GM04504 (cell line): ENCODE measurements around the gene DNAJB6.
"Not testable (repeated sequence)": the region's sequence is repeated elsewhere in the genome, so short reads cannot be mapped to it uniquely, and the experiment has no call there.

Experiments
- DNase-seq: peaks from one replicate; pipeline ENCODE4 v3.0.0-alpha.2; 2012; ENCODE audit warnings: low read depth

Gene DNAJB6

DNA sequence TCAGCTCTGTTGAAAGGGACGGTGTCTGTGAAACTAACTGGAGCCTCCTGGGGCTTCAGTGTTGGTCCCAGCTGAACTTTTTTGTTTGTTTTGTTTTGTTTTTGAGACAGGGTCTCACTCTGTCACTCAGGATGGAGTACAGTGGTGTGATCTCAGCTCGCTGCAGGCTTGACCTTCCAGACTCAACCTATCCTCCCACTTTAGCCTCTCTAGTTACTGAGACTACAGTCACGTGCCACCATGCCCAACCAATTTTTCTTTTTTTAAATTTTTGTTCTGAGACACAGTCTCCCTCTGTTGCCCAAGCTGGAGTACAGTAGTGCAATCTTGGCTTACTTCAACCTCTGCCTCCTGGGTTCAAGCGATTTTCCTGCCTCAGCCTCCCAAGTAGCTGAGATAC lies 13.4 kb upstream of the DNAJB6 start:
- no peak for DNase-seq

DNA sequence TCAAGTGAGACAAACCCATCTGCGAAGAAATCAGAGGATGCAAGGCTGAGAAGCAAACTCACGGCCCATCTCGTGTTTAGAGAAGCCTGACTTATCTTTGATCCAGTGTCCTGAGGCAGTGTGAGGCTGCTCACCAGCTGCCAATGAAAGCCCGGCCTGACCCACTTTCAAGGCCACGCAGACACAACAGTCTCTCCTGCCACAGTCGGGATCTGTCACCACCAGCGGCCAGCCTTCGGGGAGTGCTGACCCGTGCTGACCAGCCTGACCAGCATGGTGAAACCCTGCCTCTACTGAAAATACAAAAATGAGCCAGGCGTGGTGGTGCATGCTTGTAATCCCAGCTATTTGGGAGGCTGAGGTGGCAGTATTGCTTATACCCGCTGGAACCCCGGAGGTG lies 7.4 kb upstream of the DNAJB6 start:
- DNase-seq, result no peak

DNA sequence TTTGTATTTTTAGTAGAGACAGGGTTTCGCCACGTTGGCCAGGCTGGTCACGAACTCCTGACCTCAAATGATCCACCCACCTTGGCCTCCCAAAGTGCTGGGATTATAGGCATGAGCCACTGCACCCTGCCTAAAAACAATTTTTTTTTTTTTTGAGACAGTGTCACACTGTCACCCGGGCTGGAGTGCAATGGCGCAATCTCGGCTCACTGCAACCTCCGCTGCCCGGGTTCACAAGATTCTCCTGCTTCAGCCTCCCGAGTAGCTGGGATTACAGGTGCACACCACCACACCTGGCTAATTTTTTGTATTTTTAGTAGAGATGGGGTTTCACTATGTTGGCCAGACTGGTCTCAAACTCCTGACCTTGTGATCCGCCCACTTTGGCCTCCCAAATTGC lies 6.2 kb upstream of the DNAJB6 start:
- not testable (repeated sequence) for DNase-seq

DNA sequence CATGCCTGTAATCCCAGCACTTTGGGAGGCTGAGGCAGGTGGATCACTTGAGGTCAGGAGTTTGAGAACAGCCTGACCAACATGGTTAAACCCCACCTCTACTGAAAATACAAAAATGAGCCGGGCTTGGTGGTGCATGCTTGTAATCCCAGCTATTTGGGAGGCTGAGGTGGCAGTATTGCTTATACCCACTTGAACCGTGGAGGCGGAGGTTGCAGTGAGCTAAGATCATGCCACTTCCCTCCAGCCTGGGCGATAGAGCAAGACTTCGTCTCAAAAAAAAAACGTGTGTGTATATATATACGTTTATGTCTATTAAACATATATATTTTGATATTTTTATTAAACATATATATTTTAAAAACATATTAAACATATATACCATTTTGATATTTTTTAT lies 5.8 kb upstream of the DNAJB6 start:
- not testable (repeated sequence) for DNase-seq

DNA sequence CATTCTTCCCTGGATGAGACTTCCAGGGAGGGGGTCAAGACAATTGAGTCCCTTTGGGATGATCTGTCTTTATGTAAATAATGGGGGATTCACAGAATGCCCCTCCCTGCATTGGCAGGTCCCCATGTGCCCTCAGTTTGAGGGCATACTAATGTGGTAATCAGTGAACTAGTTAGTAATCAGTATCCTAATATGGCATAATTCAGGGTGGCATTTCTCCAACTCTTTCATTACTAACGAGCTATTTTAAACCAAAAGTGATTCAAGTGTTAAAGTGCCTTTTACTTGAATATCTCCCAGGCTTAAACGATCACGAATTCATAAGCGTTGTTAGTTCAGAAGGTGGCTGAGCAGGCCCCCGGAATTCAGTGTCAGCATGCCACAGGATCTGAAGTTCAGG lies 1.6 kb upstream of the DNAJB6 start:
- no peak for DNase-seq

DNA sequence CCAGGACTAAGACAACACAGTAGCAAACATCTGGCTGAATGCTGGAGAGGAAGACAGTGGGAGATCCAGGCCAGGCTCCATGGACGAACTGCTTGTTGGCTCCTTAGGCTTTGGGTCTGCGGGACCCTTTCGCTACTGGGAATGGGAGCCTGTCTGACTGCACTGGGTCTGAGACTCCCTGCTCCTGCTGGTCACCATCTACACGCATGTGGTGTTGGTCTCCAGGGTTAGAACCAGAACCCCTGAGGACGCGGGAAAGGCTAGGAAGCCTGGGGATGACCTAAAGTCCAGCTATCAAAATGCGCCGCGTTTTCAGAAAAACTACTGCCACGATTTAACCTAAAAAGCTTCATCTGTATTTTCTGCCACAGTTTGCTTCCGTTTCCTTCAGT lies 817 bp upstream of the DNAJB6 start:
- no peak for DNase-seq

DNA sequence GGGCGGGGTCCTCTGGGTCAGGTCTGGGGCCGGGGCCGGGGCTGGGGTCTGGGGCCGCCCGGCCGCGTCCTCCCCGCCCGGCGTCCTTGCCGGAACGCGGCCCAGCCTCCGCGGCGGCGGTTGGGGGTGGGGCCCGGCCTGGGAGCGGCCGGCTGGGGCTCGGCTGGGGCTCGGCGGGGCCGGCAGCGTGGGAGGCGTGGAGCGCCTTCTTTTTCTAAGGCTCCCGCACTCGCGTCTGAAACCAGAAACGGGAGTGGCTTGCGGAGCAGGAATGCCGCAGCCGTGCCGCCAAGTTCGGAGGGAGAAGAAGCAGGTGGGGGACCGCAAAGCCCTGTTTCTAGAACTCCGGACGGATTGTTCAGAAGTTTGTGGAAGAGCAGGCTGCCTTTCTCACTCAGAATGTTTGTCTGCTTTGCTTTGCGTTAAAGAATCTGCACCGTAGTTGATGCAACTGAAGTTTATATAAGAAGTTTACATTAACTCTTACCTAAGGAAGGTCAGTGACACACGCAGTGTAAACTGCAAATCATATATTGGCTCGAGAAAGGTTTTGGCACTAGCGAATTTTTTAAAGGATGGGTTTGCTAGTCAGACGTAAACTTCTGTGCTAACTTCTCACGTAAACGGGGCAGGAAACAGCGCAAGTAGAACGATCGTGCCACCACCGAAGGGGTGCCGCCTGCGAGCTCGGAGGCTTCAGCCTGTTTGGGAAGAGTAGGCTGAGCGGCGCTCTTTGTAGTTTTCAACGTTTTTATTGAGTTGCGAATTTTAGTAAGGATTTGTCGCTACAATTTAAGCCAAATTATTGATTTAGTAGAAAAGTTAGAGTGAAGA lies 729 bp downstream of the DNAJB6 start:
- DNase-seq, result no peak

DNA sequence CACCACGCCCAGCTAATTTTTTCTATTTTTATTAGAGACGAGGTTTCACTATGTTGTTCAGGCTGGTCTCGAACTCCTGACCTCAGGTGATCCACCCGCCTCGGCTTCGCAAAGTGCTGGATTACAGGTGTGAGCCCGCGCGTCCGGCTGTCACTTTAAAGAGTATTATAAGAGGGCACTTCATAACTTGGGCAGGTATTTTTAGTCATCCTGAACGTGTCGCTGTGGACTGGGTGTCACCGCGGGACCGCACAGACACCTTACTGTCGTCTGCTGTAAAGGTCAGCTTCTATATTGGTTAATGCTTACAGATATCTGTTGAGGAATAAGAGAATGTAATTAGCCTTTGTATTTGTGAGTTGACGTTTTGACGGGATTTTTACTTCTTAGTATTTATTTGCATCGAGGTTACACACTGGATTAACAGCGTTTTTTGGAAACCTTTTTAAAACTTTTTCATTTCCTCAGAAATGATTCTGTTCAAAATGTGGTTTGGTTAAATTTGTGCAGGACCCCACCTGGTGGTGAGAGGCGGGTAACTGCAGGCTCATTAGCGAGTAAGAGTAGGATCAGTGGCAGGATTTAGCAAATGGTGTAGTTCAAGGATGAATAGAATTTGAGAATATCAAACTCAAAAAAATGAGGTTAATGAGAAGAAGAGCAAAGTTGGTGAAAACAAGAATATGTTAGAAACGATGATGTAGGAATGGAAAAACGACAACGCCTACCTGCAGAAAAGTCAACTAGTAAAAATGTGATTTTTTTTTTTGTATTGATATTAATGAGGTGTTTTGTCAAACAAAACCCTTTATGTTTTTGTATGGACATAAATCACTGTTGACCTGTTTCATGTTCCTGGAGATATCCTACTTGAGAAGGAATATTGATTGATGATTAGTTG lies 3.2 kb downstream of the DNAJB6 start:
- DNase-seq, result no peak

DNA sequence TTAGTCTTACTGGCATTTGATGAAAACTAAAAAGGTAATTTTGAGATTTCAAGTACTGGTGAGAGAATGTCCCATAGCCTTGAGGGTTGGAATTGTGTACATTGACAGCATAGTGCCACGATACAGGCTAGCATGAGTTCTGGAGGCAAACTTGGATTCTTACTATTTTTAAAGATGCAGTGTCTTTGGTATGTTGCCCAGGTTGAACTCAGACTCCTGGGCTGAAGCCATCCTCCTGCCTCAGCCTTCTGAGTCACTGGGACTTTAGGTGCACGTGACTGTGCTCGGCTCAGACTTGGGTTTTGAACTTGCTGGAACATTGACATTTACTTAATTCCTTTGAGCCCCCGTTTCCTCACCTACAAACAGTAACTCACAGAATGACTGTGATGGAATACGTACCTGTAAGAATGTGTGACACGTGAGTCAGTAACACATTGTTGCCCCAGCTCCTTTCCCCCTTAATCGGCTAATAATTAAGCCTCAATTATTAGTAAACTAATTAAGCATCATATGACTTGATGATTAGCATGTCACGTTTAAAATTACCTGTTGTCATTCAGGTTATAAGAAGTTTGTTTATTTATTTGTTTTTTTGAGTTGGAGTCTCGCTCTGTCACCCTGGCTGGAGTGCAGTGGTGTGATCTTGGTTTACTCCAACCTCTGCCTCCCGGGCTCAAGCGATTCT lies 10.6 kb downstream of the DNAJB6 start:
- peak; percentile 73 for DNase-seq

DNA sequence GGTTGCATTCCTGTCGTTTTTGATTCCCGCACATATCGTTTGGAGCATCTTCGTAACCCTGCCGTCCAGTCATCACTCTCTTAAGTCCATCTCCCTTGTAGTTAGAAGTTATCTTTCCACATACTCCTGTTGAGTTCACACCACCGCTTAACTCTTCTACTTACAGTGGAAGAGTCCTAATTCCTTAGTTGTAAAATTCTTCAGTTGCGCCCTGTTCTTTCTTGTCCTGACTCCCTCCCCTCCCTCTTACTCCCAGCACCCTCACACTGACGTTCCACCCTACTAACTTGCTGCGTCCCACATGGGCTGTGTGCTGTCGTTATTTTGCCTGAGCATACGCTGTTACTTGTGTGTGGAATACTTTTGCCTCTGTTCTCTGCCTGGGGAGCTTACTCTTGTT lies 11.7 kb downstream of the DNAJB6 start:
- DNase-seq, result no peak

DNA sequence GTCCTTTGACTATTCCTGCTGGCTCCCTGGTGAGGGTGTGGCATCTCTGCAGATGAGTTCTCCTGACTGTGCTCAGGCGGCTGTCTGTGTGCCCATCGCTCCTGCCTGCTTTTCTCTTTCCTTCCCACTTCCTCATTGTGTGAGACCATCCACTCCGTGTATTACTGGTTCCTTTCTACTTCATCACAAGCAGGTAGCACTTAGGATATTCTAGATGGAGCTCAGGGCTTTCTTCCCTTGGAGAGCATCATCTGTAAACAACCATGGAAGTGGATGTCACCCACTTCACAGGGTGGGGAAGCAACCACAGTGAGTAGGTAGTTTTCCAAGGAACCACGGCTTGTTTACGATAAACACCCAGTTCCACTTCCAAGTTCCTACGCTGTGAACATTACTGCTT lies 15.7 kb downstream of the DNAJB6 start:
- no peak for DNase-seq

DNA sequence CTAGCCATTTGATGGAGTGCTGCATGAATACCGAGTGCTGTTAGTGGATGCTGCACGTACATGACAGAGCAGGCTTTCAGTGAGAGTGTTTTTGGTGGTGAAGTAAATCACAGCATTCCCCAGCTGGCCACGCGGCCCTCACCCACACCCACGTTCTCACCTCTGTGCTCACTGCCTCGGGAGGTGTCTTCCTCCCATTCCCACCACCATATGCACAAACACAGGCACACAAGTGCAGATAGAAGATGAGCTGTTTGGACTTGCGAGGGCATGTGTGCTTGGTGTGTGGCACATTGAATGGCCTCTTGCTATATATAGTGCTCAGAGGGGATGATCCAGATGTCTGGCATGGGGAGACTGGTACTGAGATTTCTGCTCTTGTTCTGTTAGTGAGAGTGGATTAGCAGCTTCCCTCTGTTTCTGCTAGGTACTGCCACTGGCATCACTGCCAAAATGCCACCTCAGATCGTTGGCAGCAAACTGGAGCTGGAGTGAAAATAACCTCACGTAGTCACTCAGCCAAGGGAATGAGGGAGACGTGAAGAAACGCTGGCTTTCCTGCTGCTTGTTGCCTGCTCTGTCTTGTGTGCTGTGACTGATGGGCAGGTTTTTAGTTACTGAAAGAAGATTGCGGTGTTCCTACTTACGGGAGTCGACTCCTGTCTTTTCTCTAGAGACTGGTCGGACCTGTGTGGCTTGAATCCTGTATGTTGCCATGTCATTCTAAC lies 19.1 kb downstream of the DNAJB6 start:
- DNase-seq, result no peak

DNA sequence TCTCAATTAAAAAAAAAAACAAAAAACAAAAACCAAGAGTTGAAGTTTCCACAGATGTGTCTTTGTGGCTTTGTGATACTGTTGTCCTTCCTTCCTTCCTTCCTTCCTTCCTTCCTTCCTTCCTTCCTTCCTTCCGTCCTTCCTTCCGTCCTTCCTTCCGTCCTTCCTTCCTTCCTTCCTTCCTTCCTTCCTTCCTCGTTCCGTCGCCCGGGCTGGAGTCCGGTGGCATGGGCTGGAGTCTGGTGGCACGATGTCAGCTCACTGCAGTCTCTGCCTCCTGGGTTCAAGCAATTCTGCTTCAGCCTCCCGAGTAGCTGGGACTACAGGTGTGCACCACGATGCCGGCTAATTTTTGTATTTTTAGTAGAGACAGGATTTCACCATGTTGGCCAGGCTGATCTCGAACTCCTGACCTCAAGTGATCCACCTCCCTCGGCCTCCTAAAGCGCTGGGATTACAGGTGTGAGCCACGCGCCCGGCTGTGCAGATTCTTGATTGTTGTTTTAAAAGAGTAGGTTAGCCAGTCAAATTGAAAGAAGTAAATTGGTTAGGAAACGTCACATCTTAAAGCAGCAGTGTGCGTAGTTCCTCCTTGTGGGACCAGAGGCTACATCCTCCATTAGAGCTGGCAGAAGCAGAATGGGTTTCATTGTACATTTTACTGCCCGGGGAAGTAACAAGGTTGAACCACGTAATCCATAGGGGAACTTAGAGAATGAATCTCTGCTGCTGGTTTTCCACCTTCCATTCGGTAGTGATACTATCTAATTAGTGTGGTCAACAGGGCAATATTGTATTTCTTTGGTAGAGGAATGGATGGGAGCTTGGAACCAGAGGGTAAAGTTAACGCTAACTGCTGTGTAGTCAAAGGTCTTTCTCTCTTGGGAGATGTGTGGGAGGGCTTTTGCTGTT lies 20.6 kb downstream of the DNAJB6 start:
- DNase-seq, result no peak

DNA sequence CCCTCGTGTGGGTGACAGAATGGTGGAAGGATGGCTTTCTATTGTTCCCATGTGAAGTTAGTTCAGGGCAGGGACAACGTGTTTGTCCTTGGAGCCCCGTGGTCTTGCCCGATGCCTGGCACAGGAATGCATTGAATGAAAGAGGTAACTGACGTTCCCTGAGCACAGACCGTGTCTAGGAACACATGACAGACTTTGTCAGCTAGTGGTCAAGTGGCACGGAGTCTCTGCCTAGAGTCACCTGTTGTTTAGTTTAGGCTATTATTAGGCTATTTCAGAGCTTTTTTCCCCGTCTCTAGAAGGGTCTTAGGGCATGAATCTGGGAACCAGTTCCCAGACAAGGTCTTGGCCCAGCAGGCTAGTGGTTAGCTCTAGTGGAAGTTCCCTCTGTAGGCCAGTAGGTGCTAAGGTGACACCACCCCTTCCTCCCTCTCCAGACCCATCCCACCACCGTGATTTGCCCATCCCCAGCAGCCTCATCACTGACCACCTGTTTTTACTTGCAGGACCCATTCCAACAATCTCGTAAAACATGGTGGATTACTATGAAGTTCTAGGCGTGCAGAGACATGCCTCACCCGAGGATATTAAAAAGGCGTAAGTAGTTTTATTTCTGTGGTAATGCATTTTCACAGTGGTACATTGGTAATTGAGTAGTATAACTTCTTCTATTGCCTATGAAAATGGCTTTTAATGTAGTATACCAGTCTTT lies 21.4 kb downstream of the DNAJB6 start:
- no peak for DNase-seq

DNA sequence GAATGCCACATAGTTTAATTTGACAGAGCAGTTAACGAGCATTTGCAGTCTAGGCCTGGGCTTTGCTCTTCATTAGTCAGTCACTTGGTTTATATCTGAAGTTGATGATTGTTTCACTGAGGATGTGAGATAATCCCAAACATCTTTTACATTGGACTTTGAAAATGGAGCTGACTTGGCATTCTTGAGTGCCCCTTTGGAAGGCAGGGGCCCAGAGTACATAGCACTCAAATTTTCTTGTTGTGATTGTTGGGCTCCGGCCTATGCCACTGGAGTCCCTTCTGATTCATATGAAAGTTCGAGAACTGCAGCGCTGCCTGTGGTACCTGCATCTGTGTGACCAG lies 21.9 kb downstream of the DNAJB6 start:
- DNase-seq, result no peak

DNA sequence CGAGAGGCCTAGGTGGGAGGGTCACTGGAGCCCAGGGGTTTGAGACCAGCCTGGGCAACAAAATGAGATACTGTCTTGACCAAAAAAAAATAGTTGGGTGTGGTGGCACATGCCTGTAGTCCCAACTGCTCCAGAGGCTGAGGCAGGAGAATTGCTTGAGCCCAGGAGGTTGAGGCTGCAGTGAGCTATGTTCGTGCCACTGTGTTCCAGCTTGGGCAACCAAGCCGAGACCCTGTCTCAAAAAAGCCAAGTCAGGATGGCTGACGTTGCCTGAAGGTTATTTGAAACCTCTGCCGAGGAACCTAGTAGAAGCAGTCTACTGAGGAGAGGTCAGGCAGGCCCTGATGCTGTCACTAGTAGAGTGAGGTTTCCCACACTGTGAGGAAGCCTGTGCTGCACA lies 22.8 kb downstream of the DNAJB6 start:
- DNase-seq, result no peak

DNA sequence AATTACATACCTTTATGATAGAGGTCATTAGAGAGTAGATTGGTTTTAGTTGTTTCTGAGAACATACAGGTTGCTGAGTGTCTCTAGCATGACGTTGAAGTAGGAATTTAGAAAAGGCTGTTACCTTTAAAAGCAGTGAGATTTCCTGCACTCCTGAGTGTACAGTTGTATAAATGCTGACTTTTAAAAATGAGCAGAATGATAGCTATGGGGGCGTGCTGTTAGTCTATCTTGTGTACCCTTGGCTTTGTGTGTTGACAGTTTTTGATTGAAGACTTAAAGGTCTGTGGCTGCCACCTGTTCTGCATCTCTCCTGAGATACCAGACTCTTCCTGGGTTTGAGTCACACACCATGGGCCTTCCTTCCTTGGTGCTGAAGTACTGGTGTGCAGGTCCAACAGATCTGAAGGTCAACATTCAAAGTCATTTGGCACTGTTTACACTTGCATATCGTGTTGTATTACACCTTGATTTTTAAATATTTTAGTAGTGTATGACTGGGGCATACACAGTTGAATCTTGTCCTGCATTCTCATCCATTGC lies 23.8 kb downstream of the DNAJB6 start:
- DNase-seq, result no peak

DNA sequence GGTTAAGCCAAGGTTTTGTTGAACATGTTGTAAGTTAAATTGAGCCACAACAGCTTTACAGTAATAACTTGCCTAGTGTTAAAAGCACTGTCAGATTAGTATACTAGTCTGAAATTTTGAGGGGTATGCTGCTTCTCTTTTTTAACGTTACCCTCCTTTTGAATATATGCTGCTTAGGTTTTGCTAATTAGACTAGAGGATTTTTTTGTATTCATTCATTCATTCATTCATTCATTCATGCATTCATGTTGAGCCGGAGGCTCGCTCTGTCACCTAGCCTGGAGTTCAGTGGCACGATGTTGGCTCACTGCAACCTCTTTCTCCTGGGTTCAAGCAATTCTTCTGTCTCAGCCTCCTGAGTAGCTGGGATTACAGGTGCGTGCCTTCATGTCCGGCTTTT lies 24.7 kb downstream of the DNAJB6 start:
- no peak for DNase-seq

DNA sequence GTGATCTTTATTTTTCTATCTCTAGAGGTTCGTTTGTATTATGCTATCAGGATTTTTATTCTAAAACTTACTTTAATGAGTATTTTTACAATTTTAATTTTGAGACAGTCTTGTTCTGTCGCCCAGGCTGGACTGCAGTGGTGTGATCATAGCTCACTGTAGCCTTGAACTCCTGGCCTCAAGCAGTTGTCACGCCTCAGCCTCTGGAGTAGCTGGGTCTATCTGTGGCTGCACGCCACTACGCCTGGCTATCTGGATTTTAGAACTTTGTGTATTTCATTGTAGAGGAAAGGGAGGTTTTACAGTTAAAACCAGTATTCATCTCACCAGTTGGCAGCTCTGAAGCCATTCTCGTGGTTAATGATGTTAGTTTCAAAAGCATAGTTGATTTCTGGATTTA lies 25.9 kb downstream of the DNAJB6 start:
- DNase-seq, result no peak

DNA sequence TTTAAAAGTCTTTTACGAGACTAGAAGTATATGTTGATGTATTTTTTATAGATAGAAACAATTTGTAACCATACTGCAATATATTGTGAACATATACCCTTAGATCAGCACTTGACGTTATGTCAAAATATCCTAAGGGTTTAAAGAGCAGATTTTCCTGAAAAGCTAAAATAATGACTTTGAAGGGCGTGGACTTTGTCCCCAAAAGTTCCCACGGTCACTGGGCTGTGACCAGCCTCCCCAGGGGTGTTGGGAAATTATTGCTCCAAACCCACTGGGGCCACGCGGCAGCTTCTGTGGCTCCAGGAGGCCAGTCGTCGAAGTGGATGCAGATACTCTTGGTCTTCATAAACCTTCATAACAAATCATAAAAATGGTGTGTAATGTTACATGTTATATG lies 29.9 kb downstream of the DNAJB6 start:
- DNase-seq, result no peak
